Activated T-helper 17 cell treated with anti-CD3 and anti-CD28 coated beads, Interleukin-2, amount 50 U/mL, for 72 hours (primary cell): ENCODE measurements around the gene MKRN2OS. TPM values are rescaled to one million over a fixed set of nuclear protein-coding genes. Genes with fewer than 3 reads are reported as not detected.

Source experiments
- ATAC-seq: fragments of 150-1000 bp; cut with Tn5 transposase; replicated peaks from 2 replicates; pipeline ENCODE4 v1.10.0; 2021; ENCODE audit warnings: mild to moderate bottlenecking, moderate library complexity
- H3K27ac Mint-ChIP-seq: one replicate; pipeline ENCODE4 v1.8.0; 2022; ENCODE audit warnings: mixed read lengths
- H3K27me3 Mint-ChIP-seq: one replicate; pipeline ENCODE4 v1.8.0; 2022; ENCODE audit warnings: mixed read lengths
- H3K36me3 Mint-ChIP-seq: one replicate; pipeline ENCODE4 v1.8.0; 2022; ENCODE audit warnings: low read depth, mild to moderate bottlenecking, mixed read lengths
- H3K4me1 Mint-ChIP-seq: one replicate; pipeline ENCODE4 v1.8.0; 2022; ENCODE audit warnings: mixed read lengths
- H3K4me3 Mint-ChIP-seq: one replicate; pipeline ENCODE4 v1.8.0; 2022; ENCODE audit warnings: mild to moderate bottlenecking, mixed read lengths
- H3K9me3 Mint-ChIP-seq: one replicate; pipeline ENCODE4 v1.8.0; 2022; ENCODE audit warnings: mixed read lengths
- total RNA-seq, 2 donors: library from RNA; stranded (reverse); gene quantifications; one replicate each; pipeline ENCODE4 v1.2.3, GENCODE V29; 2022

The MKRN2OS gene
- not detected for total RNA-seq

- no peaks in the 10 kb centered on the region for H3K9me3 Mint-ChIP-seq
- no peak for ATAC-seq
- no peak within 1 kb of the TSS for H3K4me3 Mint-ChIP-seq
- H3K36me3 Mint-ChIP-seq = no peaks in the 10 kb centered on the region
- no peaks in the 10 kb centered on the region for H3K4me1 Mint-ChIP-seq
- H3K27me3 Mint-ChIP-seq = no peaks in the 10 kb centered on the region
- H3K27ac Mint-ChIP-seq = no peak within 1 kb of the TSS
Observed at GRCh38 chr3:12545473-12545791, at the start of gene MKRN2OS. MKRN2OS (minus strand) TSS chr3:12545499; CDS start chr3:12545464, 35 bp downstream.

DNA sequence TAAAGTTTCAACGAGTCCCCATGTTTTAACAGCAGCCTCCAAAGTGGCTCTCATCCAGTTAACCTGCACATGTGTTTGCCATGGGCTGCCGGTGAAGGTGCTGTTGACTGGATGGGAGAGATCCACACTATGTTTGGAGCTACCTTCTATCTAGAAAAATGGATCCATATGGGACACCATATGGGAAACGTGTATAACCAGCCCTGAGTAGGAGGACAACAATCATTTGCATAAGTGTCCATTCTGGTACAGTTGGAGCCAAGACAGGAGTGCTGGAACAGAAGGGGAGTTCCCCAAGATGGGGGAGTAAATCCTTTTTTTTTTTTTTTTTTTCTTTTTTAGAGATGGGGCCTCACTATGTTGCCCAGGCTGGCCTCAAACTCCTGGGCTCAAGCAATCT lies 48.2 kb upstream of the MKRN2OS start:
- Mint-ChIP-seq H3K9me3 (no peaks in the 10 kb centered on the region), H3K36me3 (peaks cover 99% of the 10 kb centered on the region), H3K4me3 (no peak overlapping the region), H3K27ac (peak overlapping the region; percentile 41), H3K27me3 (no peaks in the 10 kb centered on the region), H3K4me1 (no peaks in the 10 kb centered on the region)
- no peak for ATAC-seq

- Mint-ChIP-seq H3K4me3 (no peak overlapping the region), H3K9me3 (no peaks in the 10 kb centered on the region), H3K27me3 (no peaks in the 10 kb centered on the region), H3K36me3 (peaks cover 99% of the 10 kb centered on the region), H3K27ac (no peak overlapping the region), H3K4me1 (no peaks in the 10 kb centered on the region)
- no peak for ATAC-seq
Observed at GRCh38 chr3:12591997-12592715, 46.9 kb upstream of the MKRN2OS start.

DNA sequence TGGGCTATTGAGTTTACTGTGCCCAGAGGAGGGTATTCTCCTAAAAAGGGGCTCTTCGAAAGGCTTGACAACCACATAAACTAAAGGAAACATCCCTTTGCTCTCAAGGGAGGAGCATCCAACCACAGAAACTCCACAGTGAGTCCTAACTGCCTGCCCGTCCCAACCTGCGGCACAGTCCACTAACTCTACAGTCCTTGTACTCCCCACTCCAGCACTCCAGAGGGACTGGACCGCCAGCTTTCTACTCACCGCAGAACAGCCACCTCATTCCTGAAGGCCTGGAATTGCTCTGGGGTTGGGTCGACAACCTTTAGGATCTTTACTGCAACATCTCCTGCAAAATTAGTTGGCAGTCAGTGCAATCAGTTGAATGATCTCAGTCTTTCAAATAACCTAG lies 46.2 kb upstream of the MKRN2OS start:
- H3K4me3 Mint-ChIP-seq = no peak overlapping the region
- peaks cover 99% of the 10 kb centered on the region for H3K36me3 Mint-ChIP-seq
- H3K27me3 Mint-ChIP-seq = no peaks in the 10 kb centered on the region
- H3K4me1 Mint-ChIP-seq = no peaks in the 10 kb centered on the region
- no peak overlapping the region for H3K27ac Mint-ChIP-seq
- no peak for ATAC-seq
- no peaks in the 10 kb centered on the region for H3K9me3 Mint-ChIP-seq

GRCh38 chr3:12590096-12590495 lies 44.8 kb upstream of the MKRN2OS start:
- H3K4me1 Mint-ChIP-seq = no peaks in the 10 kb centered on the region
- H3K27me3 Mint-ChIP-seq = no peaks in the 10 kb centered on the region
- H3K4me3 Mint-ChIP-seq = no peak overlapping the region
- no peak overlapping the region for H3K27ac Mint-ChIP-seq
- no peak for ATAC-seq
- H3K36me3 Mint-ChIP-seq = peaks cover 99% of the 10 kb centered on the region
- H3K9me3 Mint-ChIP-seq = no peaks in the 10 kb centered on the region

DNA sequence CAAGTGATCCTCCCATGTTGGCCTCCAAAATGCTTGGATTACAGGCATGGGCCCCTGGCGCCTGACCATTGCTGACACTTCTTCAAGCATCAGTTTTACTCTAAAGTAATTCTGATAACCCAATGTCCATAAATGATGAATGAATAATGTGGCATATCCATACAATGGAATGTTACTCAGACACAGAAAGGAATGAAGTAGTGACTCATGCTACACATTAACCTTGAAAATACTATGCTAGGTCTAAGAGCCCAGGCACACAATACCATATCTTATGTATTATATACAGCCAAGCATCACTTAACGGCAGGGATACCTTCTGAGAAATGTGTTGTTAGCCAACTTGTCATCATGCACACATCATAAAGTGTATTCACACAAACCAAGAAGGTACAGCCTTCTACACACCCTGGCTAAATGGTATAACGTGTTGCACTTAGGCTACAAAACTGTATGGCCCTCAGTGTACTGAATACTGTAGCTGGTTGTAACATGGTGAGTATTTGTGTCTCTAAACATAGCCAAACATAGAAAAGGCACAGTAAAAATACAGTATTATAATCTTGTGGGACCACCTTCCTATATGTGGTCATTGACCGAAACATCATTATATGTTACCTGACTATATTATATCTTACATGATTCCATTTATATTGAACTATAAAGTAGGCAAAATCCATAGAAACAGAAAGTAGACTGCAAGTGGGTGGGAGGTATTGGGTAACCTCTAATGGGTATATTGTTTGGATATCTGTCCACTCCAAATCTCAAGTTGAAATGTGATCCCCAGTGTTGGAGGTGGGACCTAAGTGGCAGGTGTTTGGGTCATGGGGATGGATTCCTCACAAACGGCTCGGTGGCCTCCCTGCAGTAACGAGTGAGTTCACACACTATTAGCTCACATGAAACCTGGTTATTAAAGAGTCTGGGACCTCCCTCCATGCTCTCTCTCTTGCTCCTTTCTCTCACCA lies 43.0 kb upstream of the MKRN2OS start:
- H3K36me3 Mint-ChIP-seq = peaks cover 99% of the 10 kb centered on the region
- H3K27me3 Mint-ChIP-seq = no peaks in the 10 kb centered on the region
- no peak overlapping the region for H3K4me3 Mint-ChIP-seq
- no peak overlapping the region for H3K27ac Mint-ChIP-seq
- H3K4me1 Mint-ChIP-seq = no peaks in the 10 kb centered on the region
- no peaks in the 10 kb centered on the region for H3K9me3 Mint-ChIP-seq
- no peak for ATAC-seq

GRCh38 chr3:12586403-12586802 lies 41.1 kb upstream of the MKRN2OS start:
- no peak overlapping the region for H3K4me3 Mint-ChIP-seq
- H3K4me1 Mint-ChIP-seq = no peaks in the 10 kb centered on the region
- H3K27ac Mint-ChIP-seq = peak overlapping the region; percentile 52
- ATAC-seq = no peak
- H3K27me3 Mint-ChIP-seq = no peaks in the 10 kb centered on the region
- peaks cover 97% of the 10 kb centered on the region for H3K36me3 Mint-ChIP-seq
- H3K9me3 Mint-ChIP-seq = no peaks in the 10 kb centered on the region

DNA sequence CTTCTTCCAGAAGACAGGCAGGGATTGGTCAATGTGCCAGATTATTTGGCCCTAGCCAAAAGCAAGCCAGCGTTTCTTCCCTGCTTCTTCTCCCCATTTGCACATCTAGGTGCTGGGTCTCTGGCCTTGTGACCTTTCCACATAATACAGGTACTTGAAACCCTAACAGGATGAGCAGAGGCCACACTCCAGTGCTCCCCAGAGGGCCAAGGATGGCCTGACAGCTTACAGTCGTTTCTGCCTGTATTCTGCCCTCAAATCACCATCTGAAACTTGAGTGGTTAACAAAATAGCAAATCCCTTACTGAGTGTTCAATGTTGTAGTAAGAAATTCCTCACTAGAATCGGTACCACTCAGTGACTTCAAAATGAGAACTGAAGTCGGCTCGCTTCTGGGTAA lies 40.7 kb upstream of the MKRN2OS start:
- Mint-ChIP-seq H3K9me3 (no peaks in the 10 kb centered on the region), H3K27ac (peak overlapping the region; percentile 52), H3K36me3 (peaks cover 97% of the 10 kb centered on the region), H3K4me3 (no peak overlapping the region), H3K4me1 (peaks cover 2% of the 10 kb centered on the region), H3K27me3 (no peaks in the 10 kb centered on the region)
- ATAC-seq = no peak

DNA sequence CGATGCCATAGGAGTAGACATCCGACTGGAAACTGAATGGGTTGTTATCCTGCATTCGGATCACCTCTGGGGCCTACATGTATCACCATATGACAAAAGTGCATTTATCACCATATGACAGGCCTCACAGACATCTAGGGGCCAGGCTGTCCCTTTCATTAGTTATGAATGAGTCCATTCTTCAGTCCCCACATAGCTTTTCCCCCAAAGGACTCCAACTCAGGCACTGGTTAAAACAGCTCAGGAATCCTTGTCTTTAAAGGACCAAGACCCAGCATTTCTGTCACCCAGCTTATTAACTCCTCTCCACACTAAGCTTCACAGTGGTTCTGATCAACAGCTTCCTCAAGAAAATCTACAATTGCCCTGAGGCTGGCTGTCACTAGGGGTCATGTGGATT lies 39.9 kb upstream of the MKRN2OS start:
- ATAC-seq = no peak
- Mint-ChIP-seq H3K27me3 (no peaks in the 10 kb centered on the region), H3K36me3 (peaks cover 95% of the 10 kb centered on the region), H3K9me3 (no peaks in the 10 kb centered on the region), H3K4me3 (no peak overlapping the region), H3K4me1 (peaks cover 4% of the 10 kb centered on the region), H3K27ac (peak overlapping the region; percentile 52)

DNA sequence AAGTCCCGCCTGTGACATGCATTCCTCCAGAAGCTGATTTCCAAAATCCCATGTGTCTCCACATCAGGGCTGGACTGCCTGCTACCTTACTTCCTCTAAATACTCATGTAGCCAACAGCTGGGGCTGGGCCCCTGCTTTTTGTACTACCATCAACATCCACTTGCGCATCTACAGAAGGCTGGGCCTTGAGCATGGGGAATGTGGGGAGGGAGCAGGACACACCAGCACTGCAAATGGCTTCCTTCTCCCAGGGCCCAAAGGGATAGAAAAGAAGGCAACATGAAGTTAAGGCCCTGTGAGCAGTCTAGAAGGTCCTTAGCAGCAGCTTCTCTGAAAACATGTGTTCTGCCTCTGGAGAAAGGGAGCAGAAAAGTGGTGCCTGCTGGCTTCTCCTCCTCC lies 38.8 kb upstream of the MKRN2OS start:
- H3K4me1 Mint-ChIP-seq = peaks cover 4% of the 10 kb centered on the region
- H3K9me3 Mint-ChIP-seq = no peaks in the 10 kb centered on the region
- H3K4me3 Mint-ChIP-seq = no peak overlapping the region
- H3K27me3 Mint-ChIP-seq = no peaks in the 10 kb centered on the region
- H3K36me3 Mint-ChIP-seq = peaks cover 95% of the 10 kb centered on the region
- no peak for ATAC-seq
- peak overlapping the region; percentile 52 for H3K27ac Mint-ChIP-seq

DNA sequence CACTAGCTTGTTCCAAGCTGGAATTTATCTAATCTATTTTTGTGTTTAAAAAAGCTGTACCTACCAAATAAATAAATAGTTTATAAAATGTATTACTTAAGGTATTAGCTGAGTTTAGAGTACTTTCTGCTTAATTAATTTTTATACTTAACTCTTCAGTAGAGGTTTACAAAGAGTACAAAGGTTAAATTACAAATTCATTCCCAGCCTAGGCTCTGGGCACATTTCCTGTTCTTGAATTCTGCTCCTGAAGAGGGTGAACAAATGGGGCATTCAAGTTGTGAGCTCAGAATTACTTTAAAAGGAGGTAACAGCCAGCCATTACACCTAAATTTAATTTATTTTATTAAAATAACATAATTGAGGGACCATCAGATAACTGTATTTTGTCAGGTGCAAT lies 38.0 kb upstream of the MKRN2OS start:
- Mint-ChIP-seq H3K4me3 (no peak overlapping the region), H3K27me3 (no peaks in the 10 kb centered on the region), H3K4me1 (peaks cover 4% of the 10 kb centered on the region), H3K9me3 (no peaks in the 10 kb centered on the region), H3K36me3 (peaks cover 95% of the 10 kb centered on the region), H3K27ac (no peak overlapping the region)
- ATAC-seq = no peak

- H3K4me1 Mint-ChIP-seq = peaks cover 4% of the 10 kb centered on the region
- H3K4me3 Mint-ChIP-seq = no peak overlapping the region
- ATAC-seq = no peak
- no peaks in the 10 kb centered on the region for H3K27me3 Mint-ChIP-seq
- peaks cover 95% of the 10 kb centered on the region for H3K36me3 Mint-ChIP-seq
- no peak overlapping the region for H3K27ac Mint-ChIP-seq
- no peaks in the 10 kb centered on the region for H3K9me3 Mint-ChIP-seq
Observed at GRCh38 chr3:12582730-12583129, 37.4 kb upstream of the MKRN2OS start.

GRCh38 chr3:12579905-12580304 lies 34.6 kb upstream of the MKRN2OS start:
- peak overlapping the region; percentile 59 for H3K27ac Mint-ChIP-seq

GRCh38 chr3:12579456-12579855 lies 34.2 kb upstream of the MKRN2OS start:
- Mint-ChIP-seq H3K4me1 (peaks cover 4% of the 10 kb centered on the region), H3K36me3 (peaks cover 95% of the 10 kb centered on the region), H3K27me3 (no peaks in the 10 kb centered on the region), H3K4me3 (no peak overlapping the region), H3K9me3 (peaks cover 4% of the 10 kb centered on the region), H3K27ac (peak overlapping the region; percentile 59)
- no peak for ATAC-seq

More at GRCh38 chr3:12579905-12580304, 34.6 kb upstream of the MKRN2OS start:
- Mint-ChIP-seq H3K4me1 (peaks cover 4% of the 10 kb centered on the region), H3K4me3 (no peak overlapping the region), H3K27me3 (no peaks in the 10 kb centered on the region), H3K9me3 (peaks cover 4% of the 10 kb centered on the region), H3K36me3 (peaks cover 95% of the 10 kb centered on the region)
- ATAC-seq = no peak

GRCh38 chr3:12578742-12579141 lies 33.4 kb upstream of the MKRN2OS start:
- peaks cover 95% of the 10 kb centered on the region for H3K36me3 Mint-ChIP-seq
- H3K4me1 Mint-ChIP-seq = peaks cover 4% of the 10 kb centered on the region
- no peak overlapping the region for H3K27ac Mint-ChIP-seq
- H3K4me3 Mint-ChIP-seq = no peak overlapping the region
- H3K27me3 Mint-ChIP-seq = no peaks in the 10 kb centered on the region
- ATAC-seq = no peak
- H3K9me3 Mint-ChIP-seq = peaks cover 4% of the 10 kb centered on the region
